HTR-8/SVneo (cell line): ENCODE results near the gene SERPINI1.

Source experiments
- DNase-seq: peaks from one replicate; pipeline ENCODE4 v3.0.0; 2011; ENCODE audit warnings: low spot score, mixed read lengths; ENCODE audit not compliant: insufficient read length
- FAIRE-seq: peaks from 2 replicates; lab custom pipeline; 2011; peaks lifted over from hg19 to GRCh38; lab: Jason Lieb, UNC

SERPINI1 gene

DNA sequence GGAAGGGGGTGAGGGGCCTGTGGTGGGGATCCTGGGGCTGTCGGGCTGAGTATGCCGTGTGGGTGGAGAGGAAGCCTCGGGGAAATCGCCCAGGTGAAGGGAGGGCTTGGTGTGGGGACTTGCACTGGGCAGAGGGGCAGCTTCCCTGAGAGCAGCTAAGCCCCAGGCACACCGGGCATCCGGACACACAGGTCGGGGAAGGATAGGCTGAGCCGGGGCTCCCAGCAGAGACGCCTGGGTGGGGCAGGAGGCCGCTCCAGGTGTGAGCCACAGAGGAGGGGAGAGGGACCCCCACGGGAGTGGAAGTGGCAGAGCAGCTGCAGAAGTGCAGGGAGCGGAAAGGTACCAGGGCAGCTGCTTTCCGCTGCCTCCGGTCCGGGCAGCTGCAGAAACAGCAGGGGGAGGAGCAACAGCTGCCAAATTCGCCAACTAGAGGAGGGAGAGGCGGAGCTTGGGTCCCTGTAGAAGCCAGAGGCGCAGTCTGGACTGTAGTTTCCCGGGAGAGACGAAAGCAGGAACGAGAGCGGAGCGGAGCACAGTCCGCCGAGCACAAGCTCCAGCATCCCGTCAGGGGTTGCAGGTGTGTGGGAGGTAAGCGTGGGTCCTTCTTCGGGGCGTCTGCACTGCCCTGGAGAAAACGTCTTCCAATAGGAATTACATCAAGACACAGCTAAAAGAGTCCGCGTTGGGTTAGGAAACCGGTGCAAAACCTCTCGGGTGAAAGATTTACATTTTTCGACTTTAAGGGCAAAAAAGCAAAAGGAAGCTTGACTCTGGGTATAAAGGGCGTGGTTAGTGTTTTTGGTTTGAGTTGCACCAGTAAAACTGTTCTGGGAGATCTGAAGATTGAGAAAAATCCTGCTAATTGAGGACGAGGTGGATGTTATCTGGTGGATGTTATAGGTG, at the start of gene SERPINI1:
Gene SERPINI1, plus strand, starts transcription at position 489 of the 906 bp plus-strand sequence. CDS start 53,408 bp downstream, outside the sequence.
- FAIRE-seq = peak; percentile 40
- DNase-seq = peak; percentile 81

DNA sequence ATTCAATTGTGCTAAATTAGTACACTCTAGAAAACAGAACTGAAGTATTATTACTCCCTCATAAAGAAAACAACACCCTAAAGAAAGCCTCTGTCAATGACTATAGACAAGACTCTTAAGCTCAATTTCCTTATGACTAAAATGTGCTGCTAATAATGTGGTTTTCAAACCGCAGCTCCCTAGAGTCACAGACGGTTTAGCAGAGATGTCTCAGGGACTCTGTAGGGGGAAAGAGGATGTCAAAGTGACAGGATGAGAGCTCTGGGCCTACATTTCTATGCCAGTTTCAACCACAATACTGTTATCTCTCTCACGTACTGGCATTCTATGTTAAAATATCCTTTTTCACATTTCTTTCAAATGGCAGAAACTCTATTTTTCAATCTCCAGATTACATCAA, 44.2 kb upstream of the SERPINI1 start:
- DNase-seq (no peak), FAIRE-seq (no peak)

- DNase-seq (no peak), FAIRE-seq (no peak)
These were observed 41.4 kb upstream of the SERPINI1 start for GRCh38 chr3:167694121-167694520.

DNA sequence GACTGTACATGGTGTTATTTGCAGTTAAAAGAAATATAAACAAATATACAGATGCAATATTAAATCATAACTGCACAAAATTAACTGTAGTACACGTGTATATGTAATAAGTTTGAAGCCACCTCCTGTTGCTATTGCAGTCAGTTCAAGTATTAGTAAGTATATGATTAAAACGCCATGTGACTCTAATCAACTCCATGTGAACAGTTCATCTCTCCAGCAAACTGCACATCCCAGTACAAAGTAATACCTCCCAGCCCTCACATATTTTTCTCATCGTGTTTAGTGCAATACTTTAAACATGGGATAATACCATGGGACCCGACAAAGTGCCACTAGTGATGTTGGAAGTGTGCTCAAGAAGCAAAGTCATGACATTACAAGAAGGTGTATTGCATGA, 35.5 kb upstream of the SERPINI1 start:
- DNase-seq (no peak), FAIRE-seq (no peak)

DNA sequence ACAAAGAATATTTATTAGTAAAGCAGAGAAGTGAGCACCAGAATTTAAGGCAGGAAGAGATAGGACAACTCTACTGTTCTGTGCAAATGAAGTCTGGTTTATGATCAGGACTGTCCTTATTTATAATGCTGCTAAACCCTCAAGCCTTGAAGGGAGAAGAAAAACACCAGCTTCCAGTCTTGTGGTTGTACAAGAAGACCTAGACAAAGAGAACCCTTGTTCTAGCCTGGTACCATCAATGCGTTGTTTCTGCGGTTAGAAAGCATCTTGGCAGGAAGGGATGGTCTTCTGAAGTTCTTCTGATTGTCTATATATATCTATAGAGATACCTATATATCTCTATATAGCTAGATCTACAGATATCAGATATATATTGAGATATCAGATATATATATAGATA, 34.6 kb upstream of the SERPINI1 start:
- FAIRE-seq (no peak), DNase-seq (no peak)

GRCh38 chr3:167705840-167706239, 29.7 kb upstream of the SERPINI1 start:
- FAIRE-seq = no peak
- no peak for DNase-seq

GRCh38 chr3:167709690-167710089, 25.8 kb upstream of the SERPINI1 start:
- FAIRE-seq (no peak), DNase-seq (no peak)

GRCh38 chr3:167710552-167710951, 25.0 kb upstream of the SERPINI1 start:
- DNase-seq (no peak), FAIRE-seq (no peak)

DNA sequence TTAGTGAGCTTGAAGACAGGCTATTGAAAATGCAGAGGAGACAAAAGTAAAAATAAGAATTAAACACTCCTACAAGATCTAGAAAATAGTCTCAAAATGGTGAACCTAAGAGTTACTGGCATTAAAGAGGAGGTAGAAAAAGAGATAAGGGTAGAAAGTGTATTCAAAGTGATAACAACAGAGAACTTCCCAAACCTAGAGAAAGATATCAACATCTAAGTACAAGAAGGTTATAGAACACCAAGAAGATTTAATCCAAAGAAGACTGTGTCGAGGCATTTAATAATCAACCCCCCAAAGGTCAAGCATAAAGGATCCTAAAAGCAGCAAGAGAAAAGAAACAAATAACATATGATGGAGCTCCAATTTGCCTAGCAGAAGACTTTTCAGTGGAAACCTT, 24.1 kb upstream of the SERPINI1 start:
- FAIRE-seq (no peak), DNase-seq (no peak)

GRCh38 chr3:167712445-167712844, 23.1 kb upstream of the SERPINI1 start:
- DNase-seq (no peak), FAIRE-seq (no peak)

GRCh38 chr3:167714871-167715270, 20.6 kb upstream of the SERPINI1 start:
- FAIRE-seq = no peak
- no peak for DNase-seq

GRCh38 chr3:167716920-167717319, 18.6 kb upstream of the SERPINI1 start:
- DNase-seq (no peak), FAIRE-seq (no peak)

DNA sequence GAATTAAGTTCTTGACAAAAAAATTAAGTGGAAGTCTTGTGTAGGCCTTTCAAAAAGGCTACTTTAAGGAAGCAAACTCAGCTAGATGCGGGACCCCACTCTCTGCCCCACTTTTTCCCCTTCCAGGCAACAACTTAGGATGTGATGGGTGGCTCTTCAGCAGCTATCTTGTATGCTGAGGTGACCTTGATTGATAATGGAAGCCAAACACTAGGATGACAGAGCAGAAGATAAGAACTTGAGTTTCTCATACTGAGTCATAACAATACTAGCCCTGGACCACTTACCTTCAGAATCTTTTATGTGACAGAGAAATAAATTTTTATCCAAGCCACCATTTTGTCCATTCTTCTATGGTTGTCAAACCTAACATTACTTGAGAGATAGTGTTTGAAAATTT, 16.9 kb upstream of the SERPINI1 start:
- FAIRE-seq = no peak
- DNase-seq = no peak

DNA sequence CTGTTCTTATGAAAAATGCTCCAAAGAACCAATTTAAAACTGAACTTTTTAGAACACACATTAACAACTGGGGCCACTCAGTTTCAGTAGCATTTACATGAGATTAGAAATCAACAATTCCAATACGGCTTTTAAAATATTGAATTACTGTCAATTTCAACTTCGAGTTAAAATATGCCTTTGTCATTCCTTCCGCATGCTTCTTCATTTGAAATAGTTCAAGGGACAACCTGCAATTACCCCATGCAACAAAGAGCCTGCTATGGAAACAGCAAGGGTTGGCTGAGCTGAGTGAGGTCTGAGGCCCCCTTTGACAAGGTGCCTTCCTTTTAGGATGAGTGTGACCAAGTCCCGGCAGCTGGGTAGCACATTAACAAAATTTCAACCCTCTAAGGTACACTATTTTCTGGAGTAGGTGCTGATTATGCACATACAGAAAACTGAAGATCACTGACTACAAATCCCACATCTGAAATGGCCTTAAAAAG, 12.5 kb upstream of the SERPINI1 start:
- FAIRE-seq = no peak
- DNase-seq = no peak

- FAIRE-seq = no peak
- no peak for DNase-seq
These were observed 11.6 kb upstream of the SERPINI1 start for GRCh38 chr3:167723872-167724271.

DNA sequence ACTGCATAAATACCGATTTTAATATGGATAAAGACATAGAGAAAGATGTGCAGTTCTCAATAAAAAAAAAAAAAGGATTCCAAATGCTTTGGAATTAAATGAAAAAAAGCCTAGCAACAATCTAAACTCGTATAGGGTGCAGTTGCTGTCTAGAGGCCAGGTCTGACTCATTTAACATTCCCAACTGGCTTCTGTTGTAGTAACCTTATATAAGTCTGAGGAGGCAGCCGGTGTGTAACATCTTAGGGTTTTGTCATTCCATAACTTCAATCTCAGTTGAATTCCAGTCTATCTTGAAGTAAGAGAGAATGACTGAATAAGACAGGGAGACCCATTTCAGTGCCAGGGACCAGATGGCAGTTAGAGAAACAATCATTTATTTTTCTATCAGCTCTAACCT, 7.3 kb upstream of the SERPINI1 start:
- DNase-seq (peak; percentile 37), FAIRE-seq (no peak)

DNA sequence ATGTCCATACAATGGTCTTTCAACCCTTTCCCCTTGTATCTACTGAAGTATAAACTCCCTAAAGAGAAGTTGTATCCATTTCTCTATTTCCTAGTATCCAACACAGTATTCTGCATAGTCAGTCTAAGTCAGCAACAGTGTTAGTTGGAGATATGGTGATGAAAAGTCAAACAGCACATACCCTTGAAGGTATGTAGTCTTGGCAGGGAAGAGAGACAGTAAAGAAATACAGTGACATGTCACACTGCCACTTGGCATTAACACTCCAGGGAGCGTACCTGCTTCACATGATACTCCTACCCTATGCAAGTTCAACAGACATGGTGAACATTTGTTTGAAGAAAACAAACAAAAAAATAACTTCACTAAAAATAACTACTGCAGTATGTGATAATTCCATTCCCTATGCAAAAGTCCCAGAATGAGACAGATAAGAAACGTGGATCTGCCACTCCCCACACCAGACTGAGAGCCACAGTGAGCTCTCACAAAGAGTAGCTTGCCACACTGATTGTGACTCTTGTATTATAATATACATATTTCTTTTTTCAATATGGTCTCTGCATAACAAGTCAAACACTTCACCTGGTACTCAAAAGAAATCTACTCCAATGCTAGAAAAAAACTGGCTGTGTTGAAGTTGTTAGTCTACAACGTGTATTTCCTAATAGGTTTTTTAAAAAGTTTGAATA, 6.7 kb upstream of the SERPINI1 start:
- DNase-seq (no peak), FAIRE-seq (no peak)

GRCh38 chr3:167729591-167729990, 5.9 kb upstream of the SERPINI1 start:
- no peak for DNase-seq
- FAIRE-seq = no peak

DNA sequence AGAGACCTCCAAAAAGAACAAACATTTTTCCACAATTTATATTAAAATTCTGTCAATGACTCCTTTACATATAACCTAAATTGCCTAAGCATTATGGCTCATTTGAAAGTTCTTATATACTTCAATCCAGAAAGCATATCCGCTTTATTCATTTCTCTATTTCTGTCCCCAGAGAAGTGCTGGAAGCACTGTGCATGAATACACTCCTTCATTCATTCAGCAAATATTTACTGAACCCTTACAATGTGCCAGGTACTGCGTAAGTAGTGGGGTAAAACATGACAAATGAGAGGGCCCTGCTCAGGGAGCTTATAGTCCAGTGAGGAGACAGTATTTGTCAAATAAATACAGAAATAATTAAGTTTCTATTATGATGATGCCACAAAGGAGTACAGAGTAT, 4.1 kb upstream of the SERPINI1 start:
- DNase-seq (no peak), FAIRE-seq (no peak)

GRCh38 chr3:167732313-167733065, 3.0 kb upstream of the SERPINI1 start:
- no peak for FAIRE-seq
- DNase-seq = no peak
